Measurements from ENCODE around the gene MICALL1.

MICALL1 gene

GRCh38 chr22:37924386-37925065, 18.4 kb downstream of the MICALL1 start:
- ATAC-seq (ENCODE audit: insufficient read depth, low read depth): no peak
- TF ChIP-seq, protein P1, sequence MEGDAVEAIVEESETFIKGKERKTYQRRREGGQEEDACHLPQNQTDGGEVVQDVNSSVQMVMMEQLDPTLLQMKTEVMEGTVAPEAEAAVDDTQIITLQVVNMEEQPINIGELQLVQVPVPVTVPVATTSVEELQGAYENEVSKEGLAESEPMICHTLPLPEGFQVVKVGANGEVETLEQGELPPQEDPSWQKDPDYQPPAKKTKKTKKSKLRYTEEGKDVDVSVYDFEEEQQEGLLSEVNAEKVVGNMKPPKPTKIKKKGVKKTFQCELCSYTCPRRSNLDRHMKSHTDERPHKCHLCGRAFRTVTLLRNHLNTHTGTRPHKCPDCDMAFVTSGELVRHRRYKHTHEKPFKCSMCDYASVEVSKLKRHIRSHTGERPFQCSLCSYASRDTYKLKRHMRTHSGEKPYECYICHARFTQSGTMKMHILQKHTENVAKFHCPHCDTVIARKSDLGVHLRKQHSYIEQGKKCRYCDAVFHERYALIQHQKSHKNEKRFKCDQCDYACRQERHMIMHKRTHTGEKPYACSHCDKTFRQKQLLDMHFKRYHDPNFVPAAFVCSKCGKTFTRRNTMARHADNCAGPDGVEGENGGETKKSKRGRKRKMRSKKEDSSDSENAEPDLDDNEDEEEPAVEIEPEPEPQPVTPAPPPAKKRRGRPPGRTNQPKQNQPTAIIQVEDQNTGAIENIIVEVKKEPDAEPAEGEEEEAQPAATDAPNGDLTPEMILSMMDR (IDR thresholded peaks at IDR 0.05; ENCODE audit: borderline replicate concordance, extremely low read depth, low read length, poor library complexity, severe bottlenecking): no peak
- TF ChIP-seq EZH2 (IDR thresholded peaks at IDR 0.05; ENCODE audit: borderline replicate concordance, low read depth, low read length, severe bottlenecking): no peak
- no peak for DNase-seq
- no peak overlapping the region for H3K27ac ChIP-seq (ENCODE audit: low read length)
- H3K4me1 ChIP-seq (ENCODE audit: insufficient read depth, low read length): no peaks in the 10 kb centered on the region
- H4K20me1 ChIP-seq (ENCODE audit: insufficient read depth, low read length): no peaks in the 10 kb centered on the region
- H3K27me3 ChIP-seq (ENCODE audit: insufficient read depth, low read length, poor library complexity): no peaks in the 10 kb centered on the region
- no peak overlapping the region for H3K9ac ChIP-seq (ENCODE audit: low read depth, low read length)
- H3K4me3 ChIP-seq (ENCODE audit: low read depth in 1 of 2, low read length in 2 of 2): no peak overlapping the region
- H3K9me3 ChIP-seq (ENCODE audit: insufficient read depth, low read length, severe bottlenecking): no peaks in the 10 kb centered on the region
- H3K36me3 ChIP-seq (ENCODE audit: insufficient read depth, low read length): peaks cover 33% of the 10 kb centered on the region
- H3K4me2 ChIP-seq (ENCODE audit: insufficient read depth, low read length): no peak overlapping the region
- H2AFZ ChIP-seq (ENCODE audit: low read depth, low read length): no peak overlapping the region
- no peaks in the 10 kb centered on the region for H3K79me2 ChIP-seq (ENCODE audit: insufficient read depth, low read length)

DNA sequence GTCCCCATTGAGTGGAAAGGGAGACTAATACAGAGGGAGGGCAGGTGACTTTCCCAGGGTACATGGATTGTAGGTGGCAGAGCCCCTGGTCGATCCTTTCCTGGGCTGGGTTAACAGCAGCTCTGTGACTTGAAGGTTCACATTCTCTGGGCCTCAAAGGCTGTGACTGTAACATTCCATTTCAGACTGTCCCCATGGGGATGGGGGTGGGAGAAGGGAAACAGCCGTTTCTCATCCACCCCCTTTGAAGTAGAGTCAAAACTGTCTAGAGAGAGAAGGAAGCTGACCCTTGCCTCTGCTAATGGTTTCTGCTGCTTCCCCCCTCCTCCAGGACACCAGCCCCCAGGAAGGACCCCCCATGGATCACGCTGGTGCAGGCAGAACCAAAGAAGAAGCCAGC, 19.2 kb downstream of the MICALL1 start:
- DNase-seq: no peak
- Histone ChIP-seq H3K36me3 (ENCODE audit: insufficient read depth, low read length) (peaks cover 33% of the 10 kb centered on the region), H3K4me2 (ENCODE audit: insufficient read depth, low read length) (no peak overlapping the region), H3K4me3 (ENCODE audit: low read depth in 1 of 2, low read length in 2 of 2) (no peak overlapping the region), H3K79me2 (ENCODE audit: insufficient read depth, low read length) (no peaks in the 10 kb centered on the region), H3K27me3 (ENCODE audit: insufficient read depth, low read length, poor library complexity) (no peaks in the 10 kb centered on the region), H3K27ac (ENCODE audit: low read length) (no peak overlapping the region), H2AFZ (ENCODE audit: low read depth, low read length) (no peak overlapping the region), H3K9ac (ENCODE audit: low read depth, low read length) (no peak overlapping the region), H3K4me1 (ENCODE audit: insufficient read depth, low read length) (no peaks in the 10 kb centered on the region), H4K20me1 (ENCODE audit: insufficient read depth, low read length) (no peaks in the 10 kb centered on the region; the same call in 1 of the 2 replicates), H3K9me3 (ENCODE audit: insufficient read depth, low read length, severe bottlenecking) (no peaks in the 10 kb centered on the region)
- TF ChIP-seq, protein P1 (IDR thresholded peaks at IDR 0.05; ENCODE audit: borderline replicate concordance, extremely low read depth, low read length, poor library complexity, severe bottlenecking): no peak
- TF ChIP-seq EZH2 (IDR thresholded peaks at IDR 0.05; ENCODE audit: borderline replicate concordance, low read depth, low read length, severe bottlenecking): no peak
- no peak for ATAC-seq (ENCODE audit: insufficient read depth, low read depth)

DNA sequence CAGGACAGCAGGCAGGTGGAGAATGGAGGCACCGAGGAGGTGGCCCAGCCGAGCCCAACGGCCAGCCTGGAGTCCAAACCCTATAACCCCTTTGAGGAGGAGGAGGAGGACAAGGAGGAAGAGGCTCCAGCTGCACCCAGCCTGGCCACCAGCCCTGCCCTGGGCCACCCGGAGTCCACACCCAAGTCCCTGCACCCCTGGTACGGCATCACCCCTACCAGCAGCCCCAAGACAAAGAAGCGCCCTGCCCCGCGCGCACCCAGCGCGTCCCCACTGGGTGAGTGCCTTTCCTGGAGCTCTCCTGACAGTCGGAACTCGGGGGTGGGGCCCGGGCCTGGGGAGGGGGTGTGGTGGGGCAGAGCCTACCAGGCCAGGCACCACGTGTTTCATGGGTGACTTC, 19.7 kb downstream of the MICALL1 start:
- Histone ChIP-seq H3K4me2 (ENCODE audit: insufficient read depth, low read length) (no peak overlapping the region), H4K20me1 (ENCODE audit: insufficient read depth, low read length) (no peaks in the 10 kb centered on the region; the same call in 1 of the 2 replicates), H3K27ac (ENCODE audit: low read length) (no peak overlapping the region), H2AFZ (ENCODE audit: low read depth, low read length) (no peak overlapping the region), H3K4me1 (ENCODE audit: insufficient read depth, low read length) (no peaks in the 10 kb centered on the region), H3K27me3 (ENCODE audit: insufficient read depth, low read length, poor library complexity) (no peaks in the 10 kb centered on the region), H3K9ac (ENCODE audit: low read depth, low read length) (no peak overlapping the region), H3K9me3 (ENCODE audit: insufficient read depth, low read length, severe bottlenecking) (no peaks in the 10 kb centered on the region), H3K79me2 (ENCODE audit: insufficient read depth, low read length) (no peaks in the 10 kb centered on the region), H3K36me3 (ENCODE audit: insufficient read depth, low read length) (peaks cover 33% of the 10 kb centered on the region), H3K4me3 (ENCODE audit: low read depth in 1 of 2, low read length in 2 of 2) (no peak overlapping the region)
- no peak for ATAC-seq (ENCODE audit: insufficient read depth, low read depth)
- no peak for DNase-seq
- TF ChIP-seq EZH2 (IDR thresholded peaks at IDR 0.05; ENCODE audit: borderline replicate concordance, low read depth, low read length, severe bottlenecking): no peak
- TF ChIP-seq, protein P1 (IDR thresholded peaks at IDR 0.05; ENCODE audit: borderline replicate concordance, extremely low read depth, low read length, poor library complexity, severe bottlenecking): no peak
